GM20000 (cell line): ENCODE results near the gene MAN1A1.

Experiments used
- DNase-seq: peaks from one replicate; pipeline ENCODE4 v3.0.0; 2012; ENCODE audit warnings: low spot score
- TF ChIP-seq, protein P1 (sequence below): IDR thresholded peaks from 2 replicates; pipeline ENCODE4 v1.5.1; 2012; ENCODE audit warnings: mild to moderate bottlenecking, control low read depth; ENCODE audit errors: extremely low read depth, missing control alignments

Gene MAN1A1

DNA sequence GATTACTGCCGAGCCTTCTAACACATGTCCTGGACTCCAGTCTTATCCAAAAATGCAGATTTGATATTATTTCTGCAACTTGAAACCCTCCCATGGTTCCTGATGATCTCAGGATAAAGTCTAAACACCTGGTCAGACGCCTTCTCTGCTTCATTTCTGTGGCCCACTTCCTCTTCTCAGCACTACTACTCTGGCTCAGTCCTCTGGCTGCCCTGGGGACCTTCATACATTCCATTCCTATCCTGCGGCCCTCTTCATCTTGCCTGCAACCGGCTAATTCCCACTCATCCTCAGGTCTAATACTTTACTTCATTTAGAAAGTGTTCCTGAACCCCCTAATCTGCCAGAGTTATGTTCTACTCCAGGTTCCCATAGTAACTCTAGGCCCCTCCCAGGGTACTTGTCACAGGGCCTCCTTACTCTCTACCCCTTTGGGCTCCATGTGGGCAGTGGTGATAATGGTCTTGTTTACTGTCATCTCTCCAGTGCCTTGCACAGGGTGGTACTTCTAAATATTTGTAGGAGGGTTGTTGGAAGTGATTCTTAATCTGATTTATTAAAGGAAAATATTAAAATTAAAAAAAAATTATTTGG, 18.9 kb downstream of the MAN1A1 start:
- TF ChIP-seq, protein P1, sequence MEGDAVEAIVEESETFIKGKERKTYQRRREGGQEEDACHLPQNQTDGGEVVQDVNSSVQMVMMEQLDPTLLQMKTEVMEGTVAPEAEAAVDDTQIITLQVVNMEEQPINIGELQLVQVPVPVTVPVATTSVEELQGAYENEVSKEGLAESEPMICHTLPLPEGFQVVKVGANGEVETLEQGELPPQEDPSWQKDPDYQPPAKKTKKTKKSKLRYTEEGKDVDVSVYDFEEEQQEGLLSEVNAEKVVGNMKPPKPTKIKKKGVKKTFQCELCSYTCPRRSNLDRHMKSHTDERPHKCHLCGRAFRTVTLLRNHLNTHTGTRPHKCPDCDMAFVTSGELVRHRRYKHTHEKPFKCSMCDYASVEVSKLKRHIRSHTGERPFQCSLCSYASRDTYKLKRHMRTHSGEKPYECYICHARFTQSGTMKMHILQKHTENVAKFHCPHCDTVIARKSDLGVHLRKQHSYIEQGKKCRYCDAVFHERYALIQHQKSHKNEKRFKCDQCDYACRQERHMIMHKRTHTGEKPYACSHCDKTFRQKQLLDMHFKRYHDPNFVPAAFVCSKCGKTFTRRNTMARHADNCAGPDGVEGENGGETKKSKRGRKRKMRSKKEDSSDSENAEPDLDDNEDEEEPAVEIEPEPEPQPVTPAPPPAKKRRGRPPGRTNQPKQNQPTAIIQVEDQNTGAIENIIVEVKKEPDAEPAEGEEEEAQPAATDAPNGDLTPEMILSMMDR, result no peak
- no peak for DNase-seq

DNA sequence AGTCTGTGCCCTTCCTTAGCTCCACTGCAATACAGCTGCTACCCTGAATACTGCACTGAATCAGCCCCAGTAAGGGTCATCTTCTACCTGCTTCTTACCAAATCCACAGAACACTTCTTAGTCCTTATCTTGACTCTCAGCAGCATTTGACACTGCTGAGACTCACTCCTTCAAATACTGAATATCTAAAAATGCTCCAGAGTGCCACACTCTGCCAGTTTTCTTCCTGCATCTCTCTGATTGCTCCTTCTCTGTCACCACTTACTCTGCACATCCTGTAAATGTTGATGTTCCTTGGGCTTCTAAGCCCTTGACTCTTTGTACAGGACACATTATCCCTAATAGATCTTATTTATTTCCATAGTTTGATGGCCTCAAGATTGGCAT, 19.8 kb downstream of the MAN1A1 start:
- TF ChIP-seq, protein P1, result no peak
- DNase-seq, result no peak

DNA sequence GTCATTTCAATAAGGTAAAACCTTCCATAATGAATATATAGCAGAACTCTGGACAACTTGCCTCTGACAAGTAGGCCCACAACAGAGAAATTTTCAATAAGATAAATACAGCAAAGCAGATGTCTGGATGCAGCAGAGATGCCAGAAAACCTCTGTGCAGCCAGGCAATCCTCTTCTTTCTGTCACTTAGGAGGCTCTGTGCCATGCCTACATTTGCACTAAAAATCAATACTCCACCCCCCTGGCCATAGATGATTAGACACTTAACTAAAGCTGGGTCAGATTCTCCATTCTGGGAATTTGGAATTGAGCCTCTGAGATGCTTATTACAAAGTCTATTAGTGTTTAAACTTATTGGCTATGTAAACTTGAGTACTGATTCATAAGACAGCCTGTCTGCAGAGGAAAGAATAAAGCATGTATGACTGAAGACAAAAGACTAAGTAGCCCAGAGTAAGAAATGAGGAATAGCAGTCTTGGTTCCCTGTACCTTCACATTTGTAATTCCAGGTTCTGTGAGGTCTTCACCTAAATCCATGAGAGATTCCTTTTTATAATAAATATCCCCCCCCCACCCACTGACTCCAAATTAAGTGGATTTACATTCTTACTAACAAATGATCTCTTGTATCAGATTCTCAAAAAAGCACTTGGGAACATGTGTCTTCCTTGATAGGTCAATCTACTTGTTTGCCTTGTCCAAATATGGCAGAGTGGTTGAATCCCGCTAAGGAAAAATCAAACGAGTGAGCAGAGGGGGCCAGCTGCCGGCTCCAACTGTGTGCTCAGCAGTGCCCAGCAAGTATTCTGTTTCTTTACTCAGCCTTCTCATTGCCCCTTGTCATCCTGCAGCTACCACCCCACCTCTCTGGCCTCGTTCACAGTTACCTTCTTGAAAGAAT, 20.4 kb downstream of the MAN1A1 start:
- TF ChIP-seq, protein P1, result no peak
- no peak for DNase-seq

DNA sequence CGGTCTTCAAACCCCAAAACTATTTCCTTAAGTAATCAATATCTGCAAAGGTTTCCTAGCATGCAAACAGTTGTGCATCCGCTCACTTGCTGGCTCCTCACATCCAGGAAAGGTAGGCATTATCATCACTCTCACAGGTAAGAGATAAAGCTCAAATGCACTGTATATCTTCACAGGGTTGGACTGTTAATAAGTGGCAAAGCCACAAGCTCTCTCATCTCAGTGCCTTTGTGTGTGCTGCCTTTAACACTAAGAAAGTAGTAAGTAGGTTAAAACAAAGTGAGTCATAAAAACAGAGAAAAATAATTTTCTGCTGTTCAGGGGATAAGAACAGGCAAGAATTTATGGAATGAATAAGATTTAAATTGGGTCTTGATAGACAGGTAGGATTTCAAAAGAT, 21.3 kb downstream of the MAN1A1 start:
- TF ChIP-seq, protein P1, result no peak
- no peak for DNase-seq

DNA sequence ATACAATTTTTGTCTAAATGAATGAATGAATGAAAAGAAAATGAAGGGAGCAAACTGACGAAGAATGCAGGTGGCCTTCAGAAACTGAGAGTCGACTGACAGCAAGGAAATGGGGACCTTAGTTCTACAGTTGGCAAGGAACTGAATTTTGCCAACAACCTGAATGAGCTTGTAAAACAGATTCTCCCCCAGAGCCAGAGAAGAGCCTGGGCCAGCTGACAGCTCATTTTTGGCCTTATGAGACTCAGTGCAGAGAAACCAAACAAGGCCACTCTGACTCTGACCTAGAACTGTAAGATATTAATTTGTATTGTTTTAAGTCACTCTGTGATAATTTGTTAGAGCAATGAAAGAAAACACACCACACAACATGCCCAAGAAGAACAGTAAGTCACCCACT, 21.8 kb downstream of the MAN1A1 start:
- TF ChIP-seq, protein P1, result no peak
- DNase-seq, result no peak

DNA sequence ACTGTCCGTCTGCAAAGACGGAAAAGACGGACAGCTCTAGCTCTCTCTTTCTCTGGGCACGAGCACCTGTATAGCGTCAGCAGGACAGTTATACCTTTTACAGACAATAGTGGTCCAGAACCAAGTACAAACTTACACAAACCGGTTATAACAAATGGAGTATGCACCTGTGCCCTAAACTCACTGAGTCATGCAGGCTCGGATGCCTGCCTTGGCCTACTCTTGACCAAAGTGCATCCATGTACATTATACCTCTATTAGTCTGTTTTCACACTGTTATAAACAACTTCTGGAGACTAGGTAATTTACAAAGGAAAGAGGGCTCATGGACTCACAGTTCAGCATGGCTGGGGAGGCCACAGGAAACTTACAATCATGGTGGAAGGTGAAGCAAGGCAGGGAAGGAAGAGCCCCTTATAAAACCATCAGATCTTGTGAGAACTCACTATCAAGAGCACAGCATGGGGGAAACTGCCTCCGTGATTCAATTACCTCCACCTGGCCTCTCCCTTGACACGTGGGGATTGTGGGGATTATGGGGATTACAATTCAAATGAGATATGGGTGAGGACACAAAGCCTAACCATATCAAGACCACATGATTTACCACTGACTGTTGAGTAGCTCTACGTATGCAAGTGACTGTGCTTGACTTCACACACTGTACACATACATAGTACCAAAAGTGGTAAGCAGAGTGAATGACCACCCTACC, 23.1 kb downstream of the MAN1A1 start:
- TF ChIP-seq, protein P1, result no peak
- DNase-seq, result no peak

DNA sequence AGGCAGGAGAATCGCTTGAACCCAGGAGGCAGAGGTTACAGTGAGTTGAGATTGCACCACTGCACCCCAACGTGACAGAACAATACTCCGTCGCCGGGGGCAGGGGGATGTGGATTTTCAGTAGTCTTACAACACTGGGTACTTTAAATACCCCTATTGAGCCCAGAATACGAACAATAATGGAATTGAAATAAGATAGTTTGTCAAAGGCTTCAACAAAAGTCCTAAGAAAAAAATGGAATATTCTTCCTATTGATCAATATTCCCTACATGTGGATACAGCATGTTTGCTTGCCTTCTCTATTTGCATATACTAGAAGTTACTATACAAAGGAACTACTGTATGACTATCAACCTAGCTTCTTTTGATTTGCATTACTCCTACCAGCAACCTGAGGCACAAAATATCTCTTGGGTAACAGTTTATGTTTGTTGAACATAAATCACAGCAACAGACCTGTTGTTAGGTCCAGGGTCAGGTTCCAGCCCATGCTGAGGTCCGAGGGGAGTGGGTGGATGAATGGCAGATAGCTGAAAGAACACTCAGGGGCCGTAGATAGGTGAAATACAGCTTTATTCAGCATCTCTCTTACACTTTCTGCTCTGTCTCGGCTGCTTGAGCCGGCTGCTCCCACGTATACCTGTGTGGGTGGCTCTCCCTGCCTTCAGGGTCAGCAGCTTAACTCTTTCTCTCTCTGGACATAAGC, 23.8 kb downstream of the MAN1A1 start:
- no peak for DNase-seq
- TF ChIP-seq, protein P1, result no peak
